Aorta (tissue), 5 donors: ENCODE measurements around the gene GHRL. TPM values are rescaled to one million over a fixed set of nuclear protein-coding genes. Genes with fewer than 3 reads are reported as not detected.
A peak's percentile ranks its signal among the peaks of the same experiment; 100 is the strongest.

ENCODE experiments used
- ATAC-seq: fragments of 200-7000 bp; cut with Tn5 transposase; one replicate; pipeline ENCODE4 v1.9.1; 2022; ENCODE audit warnings: moderate library complexity; ENCODE audit not compliant: low FRiP score
- DNase-seq, 2 donors: peaks; one replicate each; pipeline ENCODE4 v3.0.0-alpha.2; 2020
- H3K27ac ChIP-seq, 2 donors: one replicate each; pipeline ENCODE4 v1.5.1; 2013; ENCODE audit warnings: low read length in 2 of 2, mild to moderate bottlenecking in 2 of 2, moderate library complexity in 2 of 2, control low read depth in 1 of 2, inconsistent platforms in 1 of 2, low read depth in 1 of 2
- H3K27me3 ChIP-seq, 2 donors: one replicate each; pipeline ENCODE4 v1.6.1; 2013; ENCODE audit warnings: control low read depth in 1 of 2, low read length in 1 of 2, mild to moderate bottlenecking in 1 of 2, moderate library complexity in 1 of 2; ENCODE audit not compliant: insufficient read depth in 2 of 2, control insufficient read depth in 1 of 2
- H3K36me3 ChIP-seq, 2 donors: one replicate each; pipeline ENCODE4 v1.6.1; 2013; ENCODE audit warnings: control low read depth in 1 of 2, low read length in 1 of 2, mild to moderate bottlenecking in 1 of 2; ENCODE audit not compliant: insufficient read depth in 2 of 2, control insufficient read depth in 1 of 2
- H3K4me1 ChIP-seq, 2 donors: one replicate each; pipeline ENCODE4 v1.6.1; 2013; ENCODE audit warnings: low read length in 2 of 2, control low read depth in 1 of 2, mild to moderate bottlenecking in 1 of 2, moderate library complexity in 1 of 2; ENCODE audit not compliant: insufficient read depth in 2 of 2, control insufficient read depth in 1 of 2
- H3K4me3 ChIP-seq, 2 donors: one replicate each; pipeline ENCODE4 v1.5.1; 2013; ENCODE audit warnings: low read length in 2 of 2, control low read depth in 1 of 2, mild to moderate bottlenecking in 1 of 2
- H3K9me3 ChIP-seq: one replicate; pipeline ENCODE4 v1.6.1; 2013; ENCODE audit warnings: mild to moderate bottlenecking, low read length; ENCODE audit not compliant: control insufficient read depth
- WGBS, 2 donors: extraction: QIAGEN DNeasy Blood & Tissue Kit; methylation state at CpG; one replicate each; pipeline ENCODE4 v1.1.7; 2013; 5-methylcytosine and 5-hydroxymethylcytosine counted together
- intact Hi-C, 2 donors: fragments of 100-400 bp; cut with DNase I; formaldehyde crosslinking; loops; one replicate each; pipeline versions ENCODE4 v1.14.2 to v1.15.0; 2022
- long read RNA-seq, 2 donors: library from polyadenylated mRNA; unstranded; transcript quantifications; one replicate each; pipeline ENCODE4 v2.0.0, GENCODE V29; 2020 to 2021
- polyA plus RNA-seq, 2 donors: library from polyadenylated mRNA; stranded (reverse); fragments of 200-250 nt; gene quantifications; one replicate each; pipeline ENCODE4 v1.2.3, GENCODE V29; 2013
- total RNA-seq, 2 donors: library from RNA; stranded (reverse); fragmentation: NEBNext Ultra II Directional; extraction: Animal tissue kit (Norgen Biotek cat#: 25700); gene quantifications; one replicate each; pipeline ENCODE4 v1.2.1, GENCODE V29; 2021
- donor health status: healthy with polysubstance abuse.
- donor health status: Bipolar disorder and iron deficiency.
- donor health status: DM: no; HTN: no; CAD: no.
- donor health status: DM: no; HTN: no; CAD: no.
- donor health status: DM: yes; HTN: yes; CAD: no.

The GHRL gene, protein sequence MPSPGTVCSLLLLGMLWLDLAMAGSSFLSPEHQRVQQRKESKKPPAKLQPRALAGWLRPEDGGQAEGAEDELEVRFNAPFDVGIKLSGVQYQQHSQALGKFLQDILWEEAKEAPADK
- 1 to 10 TPM; 1.6 to 1.7 TPM for total RNA-seq
- under 1 TPM in 1 of 2 donors, not detected in 1; 0.36 TPM for polyA plus RNA-seq
- long read RNA-seq, donor 1, partial matches to known transcripts: 0 of 35 reads
- long read RNA-seq, donor 1, other reads (novel, unspliced or antisense): 35 of 35 reads
- long read RNA-seq, donor 2, partial matches to known transcripts: 0 of 20 reads
- long read RNA-seq, donor 2, other reads (novel, unspliced or antisense): 20 of 20 reads

DNA sequence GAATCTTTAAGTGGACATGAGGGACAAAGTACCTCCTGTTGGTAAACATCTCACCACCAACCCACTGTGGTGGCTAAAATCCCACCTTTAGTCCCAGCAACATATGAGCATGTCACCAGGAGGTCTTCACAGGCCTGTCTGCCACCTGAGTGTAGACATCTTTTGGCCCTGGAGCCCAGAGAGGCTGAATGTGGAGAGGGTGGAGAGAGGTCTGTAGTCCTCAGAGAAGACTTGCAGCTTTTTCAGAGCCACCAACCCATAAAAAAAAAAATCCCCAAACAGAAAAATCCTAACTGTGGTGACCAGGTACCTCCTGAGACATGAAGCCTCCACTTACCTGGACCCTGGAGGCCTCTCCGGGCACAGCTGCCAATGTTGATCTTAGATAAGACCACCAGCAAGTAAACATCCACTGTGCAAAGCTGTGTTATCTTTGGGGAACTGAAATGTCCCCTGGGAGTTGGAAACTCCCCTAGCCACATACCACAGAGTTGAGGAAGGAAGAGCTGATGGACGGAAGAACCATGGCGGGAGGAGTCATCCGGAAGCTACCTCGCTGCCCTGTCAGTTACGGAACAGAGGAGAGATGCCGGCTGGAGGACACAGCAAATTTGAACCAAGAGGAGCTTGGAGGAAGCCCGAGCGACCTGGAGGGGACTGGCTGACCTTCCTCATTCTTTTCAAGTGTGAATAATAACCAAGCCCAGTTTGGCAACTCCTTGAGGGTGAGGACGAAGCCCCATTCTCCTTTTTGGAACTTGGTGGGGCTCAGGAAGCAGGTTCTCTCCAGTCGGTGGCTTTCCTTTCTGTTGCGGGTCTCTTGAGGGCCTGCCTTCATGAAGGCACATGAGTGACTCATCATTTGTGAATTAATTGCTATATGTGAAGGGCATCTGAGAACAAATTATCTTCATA lies at the start of gene GHRL:
TSS of gene GHRL (minus strand) at position 443 of the 915 bp plus-strand sequence. CDS start 2,767 bp downstream, outside the sequence.
- Histone ChIP-seq H3K36me3 (no peaks in the 10 kb centered on the region), H3K27ac (no peak within 1 kb of the TSS), H3K4me1 (no peaks in the 10 kb centered on the region), H3K4me3 (no peak within 1 kb of the TSS), H3K9me3 (no peaks in the 10 kb centered on the region), H3K27me3 (no peaks in the 10 kb centered on the region)
- DNase-seq (peak in 1 of 2 donors; percentile 55), ATAC-seq (no peak)
- intact Hi-C loops: no loop called here
- WGBS, 2 donors: 65% methylated on average over 12 of the region's 12 CpGs

DNA sequence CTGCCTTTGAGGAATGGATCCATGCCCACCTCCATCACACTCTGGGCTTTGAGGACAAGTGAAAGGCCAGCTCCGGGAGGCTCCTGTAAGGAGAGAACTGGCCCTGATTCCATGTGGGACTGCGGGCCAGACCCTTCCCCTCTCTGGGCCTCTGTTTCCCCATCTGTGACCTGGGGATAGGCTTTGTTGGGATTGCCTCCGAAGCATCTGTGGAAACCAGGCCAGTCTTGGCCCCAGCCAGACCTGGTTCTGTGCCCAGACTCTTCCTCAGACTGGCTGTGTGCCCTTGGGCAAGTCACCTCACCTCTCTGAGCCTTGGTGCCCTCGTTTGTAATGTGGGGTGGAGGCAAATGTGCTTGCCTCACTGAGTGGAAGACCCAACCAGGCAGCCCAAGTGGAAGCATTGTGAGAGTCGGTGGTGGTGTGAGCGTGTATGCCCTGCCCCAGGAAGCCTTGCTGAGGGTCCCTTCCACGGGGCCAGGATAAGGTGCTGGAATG lies 49.2 kb upstream of the GHRL start:
- intact Hi-C loops: no loop called here
- Histone ChIP-seq H3K27me3 (no peaks in the 10 kb centered on the region), H3K36me3 (no peaks in the 10 kb centered on the region), H3K27ac (no peak overlapping the region), H3K4me3 (no peak overlapping the region), H3K4me1 (no peaks in the 10 kb centered on the region), H3K9me3 (no peaks in the 10 kb centered on the region)
- DNase-seq (peak; percentile 7 to 57), ATAC-seq (no peak)
- WGBS, 2 donors: 71 to 73% methylated on average over 7 of the region's 7 CpGs

DNA sequence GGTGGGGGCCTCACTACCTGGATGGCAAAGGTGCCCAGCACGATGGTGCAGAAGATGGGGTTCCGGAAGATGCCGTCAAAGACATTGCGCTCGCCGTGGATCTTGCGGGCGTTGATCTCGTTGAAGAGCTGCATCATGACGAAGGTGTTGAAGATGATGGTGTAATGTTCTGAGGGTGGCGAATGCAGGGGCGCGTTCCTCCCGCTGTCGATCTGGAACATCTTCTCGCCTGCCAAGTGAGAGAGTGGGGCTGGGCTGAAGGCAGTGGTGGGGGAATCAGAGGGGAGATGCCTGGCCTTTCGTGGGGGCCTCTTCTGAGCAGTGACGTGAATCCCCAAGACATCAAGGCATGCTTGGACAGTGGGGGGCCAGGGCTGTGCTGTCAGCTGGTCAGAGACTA lies 47.7 kb upstream of the GHRL start:
- ATAC-seq (no peak), DNase-seq (peak in 1 of 2 donors; percentile 64)
- WGBS, 2 donors: 87 to 90% methylated on average over 18 of the region's 18 CpGs
- intact Hi-C loops: no loop called here
- H3K27ac ChIP-seq: no peak overlapping the region
- H3K27me3 ChIP-seq: no peaks in the 10 kb centered on the region
- no peak overlapping the region for H3K4me3 ChIP-seq
- H3K9me3 ChIP-seq: no peaks in the 10 kb centered on the region
- no peaks in the 10 kb centered on the region for H3K36me3 ChIP-seq
- no peaks in the 10 kb centered on the region for H3K4me1 ChIP-seq

DNA sequence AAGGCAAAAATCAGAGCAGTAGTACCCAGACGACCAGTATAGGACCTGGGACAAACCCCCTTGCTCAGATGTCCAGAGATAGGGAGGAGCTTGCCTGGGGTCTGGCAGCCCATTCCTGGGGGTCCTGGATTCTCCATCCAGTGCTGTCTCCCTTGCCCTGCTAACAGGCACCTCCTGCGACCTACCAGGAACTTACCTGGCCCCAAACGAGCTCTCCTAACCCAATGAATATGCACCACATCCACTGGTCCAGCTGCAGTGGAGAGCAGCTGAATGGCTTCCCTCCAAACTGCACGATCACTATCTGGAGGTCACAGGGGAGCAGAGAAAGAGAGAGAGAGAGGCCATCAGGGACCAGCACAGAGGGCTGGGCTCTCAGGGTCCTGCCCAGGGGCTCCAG lies 47.3 kb upstream of the GHRL start:
- 37 to 45% methylated on average over 4 of the region's 4 CpGs for WGBS, 2 donors
- peak in 1 of 2 donors; percentile 63 for DNase-seq
- intact Hi-C loops: no loop called here
- H3K4me1 ChIP-seq: no peaks in the 10 kb centered on the region
- H3K27me3 ChIP-seq: no peaks in the 10 kb centered on the region
- no peak overlapping the region for H3K4me3 ChIP-seq
- no peak for ATAC-seq
- no peaks in the 10 kb centered on the region for H3K9me3 ChIP-seq
- H3K36me3 ChIP-seq: no peaks in the 10 kb centered on the region
- H3K27ac ChIP-seq: no peak overlapping the region

DNA sequence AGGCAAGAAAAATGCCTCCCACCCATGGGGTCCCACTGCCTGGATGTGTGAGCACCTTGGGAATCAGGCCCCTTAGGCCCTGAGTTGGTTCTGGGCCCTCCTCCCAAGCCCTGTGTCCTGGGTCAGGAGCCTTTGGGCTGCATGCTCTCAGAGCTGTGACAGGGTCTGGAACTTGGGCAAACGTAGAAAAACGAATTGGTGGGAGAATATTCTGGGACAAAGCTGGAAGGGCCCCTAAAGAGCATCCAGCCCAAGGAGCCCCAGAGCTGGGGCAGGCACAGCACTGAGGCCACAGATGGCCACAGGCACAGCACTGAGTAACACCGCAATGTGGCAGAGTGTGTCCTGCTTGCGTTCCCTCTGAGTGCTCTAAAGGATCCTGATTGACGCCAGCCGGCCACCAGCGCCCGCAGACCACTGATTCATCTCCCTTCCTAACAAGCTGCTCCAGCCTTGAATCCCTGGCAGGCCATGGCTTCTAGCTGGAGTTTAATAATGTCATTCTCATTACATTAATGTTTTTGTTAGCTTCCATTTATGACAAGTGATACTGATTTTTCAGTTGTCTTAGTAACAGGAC lies 46.7 kb upstream of the GHRL start:
- Histone ChIP-seq H3K27ac (no peak overlapping the region), H3K4me1 (no peaks in the 10 kb centered on the region), H3K9me3 (no peaks in the 10 kb centered on the region), H3K27me3 (no peaks in the 10 kb centered on the region), H3K36me3 (no peaks in the 10 kb centered on the region), H3K4me3 (no peak overlapping the region)
- ATAC-seq (no peak), DNase-seq (peak in 1 of 2 donors; percentile 28)
- WGBS, 2 donors: 77% methylated on average over 8 of the region's 8 CpGs
- intact Hi-C loops: no loop called here

DNA sequence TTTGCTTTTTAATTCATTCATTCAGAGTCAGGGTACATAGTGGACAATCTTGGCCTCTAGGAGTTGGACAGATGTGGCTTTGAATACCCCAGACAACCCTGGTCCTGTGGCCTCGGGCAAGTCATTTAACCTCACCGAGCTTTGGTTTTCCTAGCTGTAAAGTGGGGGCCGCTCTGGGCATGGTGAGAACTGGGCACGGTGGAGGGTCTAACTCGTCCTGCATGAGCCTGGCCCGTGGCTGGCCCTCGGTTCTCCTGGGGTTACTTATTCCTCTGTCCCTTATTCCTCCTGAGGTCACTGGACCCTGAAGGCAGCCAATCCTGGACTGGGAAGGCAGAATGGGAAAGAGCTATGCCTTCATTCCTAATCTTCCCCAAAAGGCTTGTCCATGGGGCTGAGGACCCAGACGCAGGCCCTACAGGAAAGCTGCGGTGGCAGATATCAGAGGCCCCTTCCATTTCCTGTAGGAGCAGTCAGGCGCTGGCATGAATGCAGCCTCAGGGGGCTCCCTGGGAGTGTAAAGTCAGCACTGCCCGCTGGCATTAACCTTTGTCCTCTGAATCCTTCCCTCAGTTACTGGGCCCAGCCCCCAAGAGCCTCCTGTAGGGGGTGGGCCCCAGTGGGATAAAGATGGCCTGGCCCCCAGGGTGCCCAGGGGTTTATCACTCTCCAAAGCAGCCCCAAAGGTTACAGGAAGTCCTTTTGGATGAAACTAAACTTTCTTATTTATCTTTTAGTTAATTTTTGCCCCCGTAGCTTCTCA lies 46.0 kb upstream of the GHRL start:
- DNase-seq: peak in 1 of 2 donors; percentile 60
- no peaks in the 10 kb centered on the region for H3K4me1 ChIP-seq
- H3K4me3 ChIP-seq: no peak overlapping the region
- no peak overlapping the region for H3K27ac ChIP-seq
- no peaks in the 10 kb centered on the region for H3K9me3 ChIP-seq
- ATAC-seq: no peak
- 75 to 76% methylated on average over 12 of the region's 12 CpGs for WGBS, 2 donors
- intact Hi-C loops: no loop called here
- no peaks in the 10 kb centered on the region for H3K36me3 ChIP-seq
- no peaks in the 10 kb centered on the region for H3K27me3 ChIP-seq

DNA sequence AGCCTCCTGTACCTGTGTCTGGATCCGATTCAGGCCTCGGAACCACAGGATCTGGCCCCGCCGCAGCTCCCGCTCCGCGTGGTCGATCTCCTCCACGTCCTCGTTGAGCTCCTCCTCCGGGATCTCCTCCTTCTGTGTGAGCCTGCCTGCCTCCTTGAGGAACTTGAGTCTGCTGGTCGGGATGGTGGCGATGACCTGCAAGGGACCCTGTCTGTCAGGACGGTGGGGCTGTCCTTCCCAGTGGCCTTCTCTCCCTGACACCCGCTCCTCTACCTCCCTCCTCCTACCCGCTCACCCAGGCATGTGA lies 45.4 kb upstream of the GHRL start:
- DNase-seq (no peak), ATAC-seq (no peak)
- no peaks in the 10 kb centered on the region for H3K27me3 ChIP-seq
- WGBS, 2 donors: 80 to 86% methylated on average over 13 to 16 of the region's 16 CpGs
- no peak overlapping the region for H3K27ac ChIP-seq
- no peaks in the 10 kb centered on the region for H3K36me3 ChIP-seq
- intact Hi-C loops: no loop called here
- H3K4me3 ChIP-seq: no peak overlapping the region
- H3K9me3 ChIP-seq: no peaks in the 10 kb centered on the region
- no peaks in the 10 kb centered on the region for H3K4me1 ChIP-seq
